ENCODE results near the gene ARL3. TPM values are rescaled to one million over a fixed set of nuclear protein-coding genes. Genes with fewer than 3 reads are reported as not detected.
"Not testable (repeated sequence)": the region's sequence is repeated elsewhere in the genome, so short reads cannot be mapped to it uniquely, and the experiment has no call there.

ARL3 gene
- polyA plus RNA-seq (ENCODE audit: insufficient read length in 4 of 4), result 10 to 100 TPM; 28.1 to 35.7 (median 30.1) TPM

DNA sequence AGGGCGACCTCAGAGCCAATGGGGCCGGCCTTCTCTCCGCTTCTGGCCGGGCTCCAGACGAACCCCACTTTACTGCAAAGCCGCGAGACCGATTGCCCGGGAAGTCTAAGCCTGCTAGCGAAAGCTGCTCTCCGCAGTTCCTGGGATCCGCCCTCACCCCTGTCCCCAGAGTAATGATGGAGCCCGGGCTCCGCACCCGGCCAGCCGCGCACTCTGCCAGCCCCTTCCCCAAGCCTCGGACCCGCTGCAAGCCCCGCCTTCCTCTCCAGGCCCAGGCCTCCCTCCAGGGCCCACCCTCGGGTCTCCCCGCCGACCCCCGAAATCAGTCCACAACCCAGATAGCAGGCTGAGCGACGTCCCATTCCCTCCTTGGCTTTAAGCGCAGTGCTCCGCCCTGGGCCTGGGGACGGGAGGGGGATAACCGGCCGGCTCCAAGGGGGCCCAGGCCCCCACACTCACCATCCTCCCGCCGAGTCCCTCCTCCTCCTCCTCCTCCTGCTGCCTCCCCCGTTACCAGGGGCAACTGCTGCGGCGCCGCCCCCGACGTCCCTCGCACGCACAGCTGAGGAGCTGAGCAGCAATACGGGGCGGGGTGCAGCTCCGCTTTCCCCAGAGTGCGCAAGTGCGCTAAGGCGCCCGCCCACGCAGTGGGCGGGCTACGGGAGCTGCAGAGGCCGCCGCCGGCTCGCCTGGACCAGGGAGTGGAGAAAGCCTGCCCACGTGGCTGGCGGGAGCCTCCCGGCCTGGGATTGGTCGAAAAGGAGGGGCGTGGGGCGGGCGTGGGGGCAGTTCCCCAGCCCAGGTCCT is at the start of gene ARL3:
Gene ARL3 (minus strand): TSS at position 584 of the 807 bp plus-strand sequence. CDS start 122 bp downstream, at position 462.
- peak; percentile 93 to 99 (median 98) for DNase-seq (ENCODE audit: low read depth in 4 of 4, low spot score in 2 of 4)

- no peak for DNase-seq (ENCODE audit: low read depth in 4 of 4, low spot score in 2 of 4)
Observed at GRCh38 chr10:102763037-102763607, 48.9 kb upstream of the ARL3 start.

DNA sequence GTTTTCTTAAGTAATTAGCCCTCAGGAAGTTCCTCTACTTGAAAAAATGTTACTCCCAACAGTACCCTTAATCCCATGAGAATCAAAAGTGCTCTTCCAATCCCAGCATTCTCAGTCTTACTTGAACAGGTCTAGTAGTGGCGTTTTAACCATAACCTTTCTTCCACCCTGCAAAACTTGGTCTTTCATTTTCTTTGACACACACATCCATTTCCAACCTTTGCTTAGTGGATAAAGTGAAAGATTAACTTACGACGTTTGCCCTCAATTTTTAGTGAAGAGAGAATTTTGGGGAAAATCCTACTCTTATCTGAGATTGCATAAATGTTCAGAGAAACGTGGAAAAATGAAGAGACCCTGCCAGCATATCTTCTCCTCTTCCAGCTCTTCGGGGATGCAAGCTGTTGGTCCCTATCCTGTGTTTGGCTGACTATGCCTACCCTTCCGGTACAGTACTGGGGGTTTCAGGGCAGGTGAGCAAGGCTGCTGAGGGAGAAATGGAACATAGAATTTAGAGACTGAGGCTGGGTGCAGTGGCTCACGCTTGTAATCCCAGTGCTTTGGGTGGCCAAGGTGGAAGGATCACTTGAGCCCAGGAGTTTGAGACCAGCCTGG is 48.3 kb upstream of the ARL3 start:
- DNase-seq (ENCODE audit: low read depth in 4 of 4, low spot score in 2 of 4), result no peak

- DNase-seq (ENCODE audit: low read depth in 4 of 4, low spot score in 2 of 4), result no peak
Observed at GRCh38 chr10:102761981-102762380, 47.8 kb upstream of the ARL3 start.

GRCh38 chr10:102759497-102760210 is 45.5 kb upstream of the ARL3 start:
- DNase-seq (ENCODE audit: low read depth in 4 of 4, low spot score in 2 of 4), result no peak

- not testable (repeated sequence) for DNase-seq (ENCODE audit: low read depth in 4 of 4, low spot score in 2 of 4)
Observed at GRCh38 chr10:102758933-102759262, 44.7 kb upstream of the ARL3 start.

DNA sequence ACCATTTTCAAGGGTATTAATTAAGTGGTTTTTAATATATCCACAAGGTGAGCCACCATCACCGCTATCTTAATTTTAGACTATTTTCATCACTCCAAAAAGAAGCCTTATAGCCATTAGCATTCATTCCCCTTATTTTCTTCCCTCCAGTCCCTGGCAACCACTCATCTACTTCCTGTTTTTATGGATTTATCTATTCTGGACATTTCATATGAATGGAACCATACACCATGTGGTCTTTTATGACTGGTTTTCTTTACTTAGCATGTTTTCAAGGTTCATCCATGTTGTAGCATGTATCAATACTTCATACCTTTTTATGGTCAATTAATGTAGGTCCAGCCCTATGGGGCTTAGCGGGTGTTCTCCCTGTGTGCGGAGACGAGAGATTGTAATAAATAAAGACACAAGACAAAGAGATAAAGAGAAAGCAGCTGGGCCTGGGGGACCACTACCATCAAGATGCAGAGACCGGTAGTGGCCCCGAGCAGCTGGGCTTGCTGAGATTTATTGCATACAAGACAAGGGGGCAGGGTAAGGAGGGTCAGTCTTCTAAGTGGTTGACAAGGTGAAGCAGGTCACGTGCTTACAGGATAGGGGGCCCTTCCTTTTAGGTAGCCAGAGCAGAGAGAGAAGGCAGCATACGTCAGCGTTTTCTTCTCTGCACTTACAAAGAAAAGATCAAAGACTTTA is 44.2 kb upstream of the ARL3 start:
- DNase-seq (ENCODE audit: low read depth in 4 of 4, low spot score in 2 of 4), result no peak

DNA sequence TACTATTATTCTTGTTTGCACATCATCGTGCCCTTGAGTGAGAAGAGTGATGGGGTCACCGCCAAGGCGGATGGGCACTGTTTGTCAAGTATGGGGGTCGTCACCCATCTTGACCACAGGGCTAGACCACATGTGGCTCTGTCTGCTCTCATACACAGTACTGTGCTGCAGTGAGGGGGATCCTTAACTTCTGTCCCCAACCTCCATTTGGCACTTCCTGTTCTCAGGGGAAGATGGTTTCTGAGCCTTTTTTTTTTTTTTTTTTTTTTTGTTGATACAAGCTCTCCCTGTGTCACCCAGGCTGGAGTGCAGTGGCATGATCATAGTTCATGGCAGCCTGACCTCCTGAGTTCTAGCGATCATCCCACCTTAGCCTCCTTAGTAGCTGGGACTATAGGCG is 43.1 kb upstream of the ARL3 start:
- no peak for DNase-seq (ENCODE audit: low read depth in 4 of 4, low spot score in 2 of 4)

GRCh38 chr10:102753718-102754117 is 39.5 kb upstream of the ARL3 start:
- no peak for DNase-seq (ENCODE audit: low read depth in 4 of 4, low spot score in 2 of 4)

DNA sequence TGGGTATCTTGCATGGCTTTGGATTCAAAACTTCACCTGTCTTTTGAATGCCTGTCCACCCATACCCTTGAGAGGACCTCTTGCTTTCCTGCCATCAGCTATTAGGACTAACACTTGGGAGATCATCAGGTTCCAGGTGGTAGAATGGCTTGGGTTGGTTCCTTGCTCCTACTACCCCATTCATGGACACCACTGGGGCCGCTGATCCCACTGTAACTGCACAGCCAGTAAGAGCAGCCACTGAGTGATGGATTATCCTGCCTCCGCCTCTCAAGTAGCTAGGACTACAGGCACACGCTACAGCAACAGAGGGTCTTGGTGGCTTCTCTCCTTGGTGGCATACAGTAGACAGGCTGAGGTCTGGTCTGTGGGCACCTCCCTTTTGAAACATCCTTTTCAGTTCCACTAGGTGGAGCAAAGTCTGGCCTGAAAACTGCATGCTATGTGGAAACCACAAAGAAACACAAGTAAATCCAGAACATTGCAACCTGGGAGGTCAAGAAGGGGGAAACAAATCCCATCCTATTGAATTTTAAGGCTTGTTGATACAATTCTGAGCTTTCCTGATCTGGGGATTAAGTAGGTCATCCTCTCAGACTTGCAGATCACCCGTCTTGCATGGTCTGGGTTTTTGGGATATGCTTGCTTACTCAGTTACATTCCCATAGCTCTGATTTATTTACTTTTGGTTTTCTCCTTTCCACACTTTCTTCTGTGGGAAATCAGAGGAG is 38.9 kb upstream of the ARL3 start:
- DNase-seq (ENCODE audit: low read depth in 4 of 4, low spot score in 2 of 4), result no peak

DNA sequence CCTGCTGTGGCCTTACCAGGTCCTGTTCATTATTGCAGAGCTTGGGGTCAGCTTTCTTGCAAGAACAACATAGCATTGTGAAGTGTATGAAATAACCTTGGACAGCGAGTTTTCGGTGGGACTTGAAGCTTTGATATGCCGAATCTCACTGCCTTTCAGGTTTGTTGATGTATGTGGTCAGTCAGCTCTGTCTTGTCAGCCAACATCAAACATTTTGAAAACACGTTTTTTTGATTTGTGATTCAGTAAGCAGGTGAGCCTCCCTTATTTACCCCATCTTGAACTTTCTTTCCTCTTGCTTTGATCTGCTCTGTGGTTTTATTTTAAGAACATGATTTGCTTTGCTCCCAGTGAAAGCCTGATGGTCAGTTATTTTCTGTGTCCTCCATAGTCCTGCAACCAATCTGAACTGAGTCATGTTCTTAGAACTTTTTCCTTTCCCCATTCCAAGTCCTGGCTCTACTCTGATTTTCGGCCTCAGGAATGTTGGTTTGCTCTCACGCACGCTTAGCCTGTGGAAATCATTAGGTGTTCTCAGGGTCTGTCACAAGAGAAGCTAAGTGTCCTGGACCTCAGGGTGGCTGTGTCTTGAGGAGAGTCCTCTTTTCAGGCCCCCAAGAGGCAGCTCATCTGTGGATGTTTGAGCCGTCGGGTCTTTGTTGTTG is 38.2 kb upstream of the ARL3 start:
- DNase-seq (ENCODE audit: low read depth in 4 of 4, low spot score in 2 of 4), result no peak

DNA sequence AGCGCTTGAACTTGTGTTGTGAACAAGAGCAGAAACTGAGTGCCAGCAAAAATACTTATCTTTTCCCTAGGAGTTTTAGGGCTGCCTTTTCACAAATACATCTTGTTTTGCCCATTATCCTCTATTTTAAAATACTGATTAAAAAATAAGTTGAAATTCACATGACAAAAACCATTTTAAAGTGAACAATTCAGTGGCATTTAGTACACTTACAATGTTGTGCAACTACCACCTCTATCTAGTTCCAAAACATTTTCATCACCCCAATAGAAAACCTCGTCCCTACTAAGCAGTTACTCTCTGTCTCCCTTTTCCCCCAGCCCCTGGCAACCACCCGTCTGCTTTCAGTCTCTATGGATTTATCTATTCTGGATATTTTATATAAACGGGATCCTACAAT is 31.0 kb upstream of the ARL3 start:
- DNase-seq (ENCODE audit: low read depth in 4 of 4, low spot score in 2 of 4), result no peak

DNA sequence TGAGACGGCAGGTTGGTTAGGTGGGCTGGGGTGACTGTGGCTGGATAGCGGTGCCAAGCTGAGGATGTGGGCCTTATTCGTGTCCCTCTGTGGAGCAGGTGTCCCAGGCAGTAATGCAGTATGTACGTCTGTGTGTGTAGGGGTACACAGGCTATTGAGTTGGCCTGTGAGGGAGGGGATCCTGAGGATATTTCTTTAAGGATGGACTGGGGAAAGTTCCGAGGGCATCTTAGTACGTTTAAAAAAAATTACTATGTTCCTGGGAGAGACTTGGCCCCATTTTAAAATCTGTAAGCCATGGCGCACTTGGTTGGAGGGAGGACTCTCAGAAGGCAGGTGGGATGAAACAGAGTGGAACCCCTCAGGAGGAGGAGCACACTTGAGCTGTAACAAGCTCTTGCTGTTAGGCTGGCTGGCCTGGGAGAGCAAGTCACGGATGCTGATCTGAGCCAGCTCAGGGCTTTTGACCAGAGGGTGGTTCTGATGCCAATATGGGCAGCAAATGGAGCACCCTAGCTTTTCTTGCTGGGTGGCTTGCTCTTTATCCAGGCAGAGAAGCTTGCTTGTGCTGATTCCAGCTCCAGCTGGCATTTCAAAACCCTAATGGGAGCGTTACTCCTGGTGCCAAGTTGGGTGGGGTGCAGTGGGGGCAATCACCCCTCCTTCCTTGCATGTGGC is 30.3 kb upstream of the ARL3 start:
- no peak for DNase-seq (ENCODE audit: low read depth in 4 of 4, low spot score in 2 of 4)

GRCh38 chr10:102743588-102744373 is 29.6 kb upstream of the ARL3 start, which contains the start of gene WBP1L:
WBP1L (plus strand) TSS chr10:102743948; CDS start chr10:102744054, 106 bp downstream.
- DNase-seq (ENCODE audit: low read depth in 4 of 4, low spot score in 2 of 4), result peak; percentile 97 to 100 (median 98)

DNA sequence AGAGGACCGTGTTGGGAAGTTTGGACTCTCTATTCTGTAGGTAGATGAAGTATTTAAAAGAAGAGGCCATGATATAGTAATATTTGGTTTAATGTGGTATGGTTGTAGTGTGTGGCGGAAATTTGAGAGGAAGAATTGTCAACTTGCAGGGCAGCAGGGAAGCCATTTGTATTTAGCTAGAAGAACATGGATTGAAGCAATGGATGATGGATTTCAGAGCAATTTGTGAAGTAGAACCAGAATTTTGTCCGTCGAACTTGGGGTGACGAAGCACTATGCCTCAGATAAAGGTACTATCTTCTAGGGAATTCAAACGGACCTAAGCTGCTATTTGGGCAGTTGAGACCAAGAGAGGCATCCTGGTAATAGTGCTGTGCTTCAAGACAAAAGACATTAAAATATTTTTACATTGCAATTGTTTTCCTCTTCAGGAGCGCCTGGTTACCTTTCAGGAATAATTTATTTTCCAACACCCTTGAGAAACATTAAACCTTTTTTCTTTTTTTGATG is 28.9 kb upstream of the ARL3 start:
- no peak for DNase-seq (ENCODE audit: low read depth in 4 of 4, low spot score in 2 of 4)

DNA sequence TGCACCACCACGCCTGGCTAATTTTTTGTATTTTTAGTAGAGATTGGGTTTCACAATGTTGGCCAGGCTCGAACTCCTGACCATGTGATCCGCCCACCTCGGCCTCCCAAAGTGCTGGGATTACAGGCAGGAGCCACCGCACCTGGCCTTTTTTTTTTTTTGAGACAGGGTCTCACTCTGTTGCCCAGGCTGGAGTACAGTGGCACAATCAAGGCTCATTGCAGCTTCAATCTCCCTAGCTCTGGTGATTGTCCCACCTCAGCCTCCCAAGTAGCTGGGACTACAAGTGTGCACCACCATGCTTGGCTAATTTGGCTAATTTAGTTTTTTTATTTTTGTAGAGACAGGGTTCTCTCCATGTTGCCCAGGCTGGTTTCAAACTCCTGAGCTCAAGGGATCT is 28.1 kb upstream of the ARL3 start:
- DNase-seq (ENCODE audit: low read depth in 4 of 4, low spot score in 2 of 4), result not testable (repeated sequence)

DNA sequence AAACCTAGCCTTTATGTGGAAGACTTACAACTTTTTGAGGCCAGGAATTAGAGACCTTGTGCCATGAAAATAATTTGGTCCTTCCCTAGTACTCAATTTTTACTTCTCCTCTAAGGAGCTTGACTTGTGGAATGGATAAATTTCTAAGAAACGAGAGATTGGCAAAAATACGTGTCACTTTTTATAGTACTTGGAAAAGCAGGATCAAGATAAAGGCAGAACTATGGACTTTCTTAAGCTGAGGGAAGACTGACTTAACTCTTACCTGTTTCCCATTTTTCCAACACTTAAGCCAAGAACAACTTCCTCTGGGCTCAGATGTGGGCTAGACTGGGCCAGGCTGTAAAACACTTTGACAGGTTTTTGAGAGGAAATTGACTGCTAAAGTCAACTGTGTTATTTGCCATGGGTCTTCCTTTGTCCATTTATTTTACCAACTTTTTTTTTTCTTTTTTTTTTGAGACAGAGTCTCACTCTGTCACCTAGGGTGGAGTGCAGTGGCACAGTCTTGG is 27.6 kb upstream of the ARL3 start:
- no peak for DNase-seq (ENCODE audit: low read depth in 4 of 4, low spot score in 2 of 4)

DNA sequence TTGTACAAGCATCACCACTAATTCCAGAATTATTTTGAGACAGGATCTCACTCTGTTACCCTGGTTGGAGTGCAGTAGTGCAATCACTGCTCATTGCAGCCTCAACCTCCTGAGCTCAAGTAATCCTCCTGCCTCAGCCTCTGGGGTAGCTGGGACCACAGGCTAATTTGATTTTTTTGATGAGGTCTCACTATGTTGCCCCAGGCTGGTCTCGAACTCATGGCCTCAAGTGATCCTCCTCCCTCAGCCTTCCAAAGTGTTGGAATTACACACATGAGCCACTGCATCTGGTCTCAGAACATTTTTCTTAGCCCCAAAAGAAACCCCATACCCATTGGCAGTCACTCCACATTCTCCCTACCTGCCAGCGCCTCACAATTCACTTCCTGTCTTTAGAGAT is 26.0 kb upstream of the ARL3 start:
- DNase-seq (ENCODE audit: low read depth in 4 of 4, low spot score in 2 of 4), result no peak

Measured in left renal cortex interstitium (tissue), 4 donors.